Subcutaneous abdominal adipose tissue (tissue), 5 donors: ENCODE data around the gene UBE3C.
A peak's percentile ranks its signal among the peaks of the same experiment; 100 is the strongest.

Experiments
- H3K27ac ChIP-seq: one replicate; pipeline ENCODE4 v1.7.0; 2013; ENCODE audit warnings: low read depth, mild to moderate bottlenecking, inconsistent platforms, low read length, moderate library complexity
- H3K27me3 ChIP-seq, 5 donors: one replicate each; pipeline ENCODE4 v1.7.0; 2013; ENCODE audit warnings: low read length in 5 of 5, inconsistent platforms in 1 of 5; ENCODE audit not compliant: control insufficient read depth in 5 of 5, insufficient read depth in 4 of 5
- H3K36me3 ChIP-seq, 5 donors: one replicate each; pipeline ENCODE4 v1.7.0; 2013; ENCODE audit warnings: low read length in 5 of 5; ENCODE audit not compliant: control insufficient read depth in 5 of 5, insufficient read depth in 5 of 5
- H3K4me1 ChIP-seq, 5 donors: one replicate each; pipeline ENCODE4 v1.7.0; 2013; ENCODE audit warnings: low read length in 5 of 5, mild to moderate bottlenecking in 3 of 5, moderate library complexity in 1 of 5; ENCODE audit not compliant: control insufficient read depth in 5 of 5, insufficient read depth in 5 of 5
- H3K4me3 ChIP-seq, 5 donors: one replicate each; pipeline ENCODE4 v1.7.0; 2013; ENCODE audit warnings: low read length in 5 of 5, low read depth in 1 of 5
- H3K9ac ChIP-seq, 5 donors: one replicate each; pipeline ENCODE4 v1.7.0; 2013; ENCODE audit warnings: low read length in 5 of 5, mild to moderate bottlenecking in 4 of 5, moderate library complexity in 3 of 5
- H3K9me3 ChIP-seq, 5 donors: one replicate each; pipeline ENCODE4 v1.7.0; 2013; ENCODE audit warnings: low read length in 5 of 5; ENCODE audit not compliant: control insufficient read depth in 5 of 5
- donor health status: healthy.
- donor health status: healthy.
- donor health status: healthy.
- donor health status: healthy.
- donor health status: healthy.

The UBE3C gene

DNA sequence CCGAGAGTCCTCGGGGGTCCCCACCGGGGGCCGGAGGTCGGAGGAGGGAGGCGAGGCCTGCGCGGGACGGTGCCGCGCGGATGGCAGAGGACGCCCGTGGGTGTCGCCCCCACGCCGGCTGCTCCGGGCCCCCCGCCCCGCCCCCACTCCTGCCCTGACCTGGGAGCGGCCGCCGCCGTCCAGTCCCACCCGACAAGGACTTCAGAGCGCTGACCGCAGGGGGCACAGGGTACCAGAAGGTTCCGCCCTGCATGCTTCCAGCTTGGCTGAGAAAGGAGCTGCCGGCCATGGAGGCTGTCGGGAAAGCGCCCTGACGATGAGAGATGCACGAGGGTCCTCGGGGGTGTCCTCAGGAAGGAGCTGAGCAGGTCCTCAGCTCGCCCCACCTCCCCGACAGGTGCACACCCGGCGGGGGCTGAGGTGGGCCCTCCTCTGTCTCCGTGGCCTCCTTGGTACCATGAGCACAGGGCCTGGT lies 141.1 kb downstream of the UBE3C start:
- Histone ChIP-seq H3K36me3 (no peaks in the 10 kb centered on the region), H3K4me3 (peak overlapping the region in 4 of 5 donors; percentile 61 to 70 (median 62)), H3K27me3 (no peaks in the 10 kb centered on the region), H3K4me1 (peaks cover 1 to 32% (median 17%) of the 10 kb centered on the region in 5 donors), H3K27ac (no peak overlapping the region), H3K9ac (peak overlapping the region in 4 of 5 donors; percentile 58 to 85 (median 66)), H3K9me3 (peaks cover 2 to 10% (median 9%) of the 10 kb centered on the region in 5 donors)

DNA sequence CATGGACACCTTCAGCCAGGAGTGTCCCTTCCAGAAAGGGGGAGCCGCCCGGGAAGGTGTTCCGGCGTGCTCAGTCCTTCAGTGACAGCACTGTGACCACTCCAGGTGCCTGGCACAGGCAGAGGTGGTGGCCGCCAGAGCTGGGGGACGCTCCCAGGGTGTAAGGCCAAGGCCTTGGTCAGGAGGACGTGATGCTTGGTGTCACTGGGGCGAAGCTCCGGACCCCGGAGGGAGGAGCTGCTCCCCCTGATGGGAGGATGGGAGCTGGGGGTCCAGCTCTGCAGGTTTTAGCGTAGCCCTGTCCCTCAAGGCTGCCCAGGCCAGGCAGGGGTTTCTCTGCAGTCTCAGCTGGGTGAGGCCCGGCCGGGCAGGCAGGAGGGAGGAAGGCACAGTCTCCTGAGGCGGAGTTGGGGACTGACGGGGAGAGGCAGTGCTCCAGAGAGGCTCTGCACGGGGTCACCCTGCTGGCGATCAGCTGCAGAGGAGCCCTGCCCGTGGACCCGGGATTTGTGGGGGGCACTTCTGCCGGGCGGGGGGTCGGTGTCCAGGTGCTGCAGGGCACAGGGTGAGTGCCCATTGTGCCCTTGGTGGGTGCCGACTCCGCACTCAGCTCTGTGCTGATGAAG lies 141.6 kb downstream of the UBE3C start:
- peak overlapping the region in 4 of 5 donors; percentile 61 to 70 (median 62) for H3K4me3 ChIP-seq
- peaks cover 1 to 32% (median 17%) of the 10 kb centered on the region in 5 donors for H3K4me1 ChIP-seq
- no peaks in the 10 kb centered on the region for H3K27me3 ChIP-seq
- H3K27ac ChIP-seq: no peak overlapping the region
- H3K36me3 ChIP-seq: no peaks in the 10 kb centered on the region
- peak overlapping the region in 2 of 5 donors; percentile 43 to 68 for H3K9ac ChIP-seq
- H3K9me3 ChIP-seq: peaks cover 2 to 14% (median 11%) of the 10 kb centered on the region in 5 donors

DNA sequence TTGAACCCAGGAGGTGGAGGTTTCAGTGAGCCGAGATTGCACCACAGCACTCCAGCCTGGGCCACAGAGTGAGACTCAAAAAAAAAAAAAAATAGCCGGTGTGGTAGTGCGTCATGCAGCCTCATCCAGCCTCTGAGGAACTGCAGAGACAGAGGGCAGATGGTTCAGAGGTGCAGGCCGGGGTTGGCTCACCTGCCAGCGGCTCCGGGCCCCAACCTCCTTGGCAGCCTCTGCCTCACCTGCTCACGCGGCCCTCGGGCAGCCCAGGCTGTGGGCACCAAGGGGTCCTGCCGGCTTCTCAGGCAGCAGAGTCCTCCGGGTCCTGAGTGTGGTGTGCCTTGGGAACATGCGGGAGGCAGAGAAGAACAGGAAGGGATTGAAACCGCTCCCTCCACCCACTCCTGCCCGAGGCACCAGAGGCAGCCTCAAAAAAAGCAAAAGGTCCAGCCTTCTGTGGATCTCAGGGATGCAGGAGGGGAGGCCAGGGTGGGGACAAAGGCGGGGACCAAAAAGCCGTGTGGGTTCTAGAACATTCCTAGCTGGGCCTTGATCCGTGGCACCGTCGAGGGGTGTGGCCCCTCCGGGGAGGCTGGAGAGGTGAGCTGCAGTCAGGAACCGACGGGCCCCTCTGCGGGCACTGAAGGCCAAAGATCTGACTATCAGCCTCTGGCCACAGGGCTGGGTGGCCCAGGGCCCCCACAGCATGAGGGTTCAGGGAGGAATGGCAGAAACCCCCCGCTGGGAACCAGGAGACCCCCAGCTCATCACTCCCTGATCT lies 142.7 kb downstream of the UBE3C start:
- peaks cover 1 to 30% (median 17%) of the 10 kb centered on the region in 5 donors for H3K4me1 ChIP-seq
- no peaks in the 10 kb centered on the region for H3K27me3 ChIP-seq
- H3K9ac ChIP-seq: no peak overlapping the region
- H3K27ac ChIP-seq: no peak overlapping the region
- H3K9me3 ChIP-seq: peaks cover 2 to 14% (median 11%) of the 10 kb centered on the region in 5 donors
- no peak overlapping the region for H3K4me3 ChIP-seq
- no peaks in the 10 kb centered on the region for H3K36me3 ChIP-seq

DNA sequence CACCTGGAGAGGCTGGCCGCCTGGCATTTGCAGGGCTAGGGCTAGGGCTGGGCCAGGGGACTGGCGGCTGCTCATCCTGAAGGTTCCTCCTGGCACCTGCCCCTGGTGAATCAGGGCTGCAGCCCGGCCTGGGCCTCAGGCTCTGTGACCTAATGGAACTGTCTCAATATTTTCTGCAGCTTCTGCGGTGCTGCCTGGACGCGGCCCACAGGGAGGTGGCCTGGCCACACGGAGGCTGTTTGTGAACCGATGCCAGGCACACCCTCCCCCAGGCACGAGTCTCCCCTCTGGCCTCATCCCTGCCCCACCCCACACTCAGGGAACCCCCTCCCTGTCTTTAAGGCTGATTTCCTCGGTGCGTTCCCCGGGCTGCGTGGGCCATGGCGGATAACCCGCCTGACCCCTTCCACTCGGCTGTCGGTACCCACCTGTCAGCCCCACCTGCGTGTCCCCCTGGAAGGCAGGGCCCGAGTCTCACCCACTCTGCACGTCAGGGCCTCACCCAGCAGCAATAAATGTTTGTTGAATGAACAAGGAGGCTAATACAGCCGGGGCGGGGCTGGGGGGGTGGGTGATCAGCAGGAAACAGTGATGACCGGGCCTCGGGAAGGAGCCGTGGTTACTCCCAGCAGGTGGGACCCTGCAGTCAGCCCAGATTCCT lies 143.5 kb downstream of the UBE3C start:
- no peak overlapping the region for H3K4me3 ChIP-seq
- no peaks in the 10 kb centered on the region for H3K36me3 ChIP-seq
- no peak overlapping the region for H3K27ac ChIP-seq
- no peak overlapping the region for H3K9ac ChIP-seq
- peaks cover 1 to 21% (median 17%) of the 10 kb centered on the region in 5 donors for H3K4me1 ChIP-seq
- H3K27me3 ChIP-seq: peaks cover 0 to under 1% (median 0%) of the 10 kb centered on the region in 5 donors
- H3K9me3 ChIP-seq: peaks cover 2 to 14% (median 11%) of the 10 kb centered on the region in 5 donors

DNA sequence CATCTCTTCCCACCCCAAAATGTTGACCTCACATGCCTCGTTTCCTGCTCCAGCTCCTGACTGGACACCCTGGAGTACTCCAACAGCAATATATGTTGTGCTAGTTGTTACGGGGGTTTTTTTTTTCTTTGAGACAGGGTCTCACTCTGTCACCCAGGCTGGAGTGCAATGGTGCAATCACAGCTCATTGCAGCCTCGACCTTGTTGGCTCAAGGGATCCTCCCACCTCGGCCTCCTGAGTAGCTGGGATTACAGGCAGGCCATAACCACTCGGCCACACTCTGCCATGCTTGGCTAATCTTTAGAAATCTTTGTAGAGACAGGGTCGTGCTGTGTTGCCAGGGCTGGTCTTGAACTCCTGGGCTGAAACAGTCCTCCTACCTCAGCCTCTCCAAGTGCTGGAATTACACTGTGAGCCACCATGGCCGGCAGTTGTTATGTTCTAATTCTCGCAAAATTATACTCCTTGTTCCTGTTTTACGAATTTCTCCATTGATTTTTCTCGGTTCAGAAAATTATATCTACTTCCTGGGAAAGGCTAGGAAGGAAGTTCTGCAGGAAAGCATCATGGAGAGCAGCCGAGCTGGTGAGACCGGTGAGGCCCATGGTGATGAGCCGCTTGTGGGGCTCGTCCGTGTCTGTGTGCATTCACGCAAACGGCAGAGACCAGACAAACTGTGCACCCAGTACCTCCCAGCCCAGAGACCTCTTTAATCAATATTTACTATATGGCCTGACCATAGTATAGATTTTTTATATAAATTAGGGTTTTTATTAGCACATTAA lies 145.7 kb downstream of the UBE3C start:
- peaks cover 0 to 11% (median 9%) of the 10 kb centered on the region in 5 donors for H3K4me1 ChIP-seq
- no peak overlapping the region for H3K9ac ChIP-seq
- no peak overlapping the region for H3K4me3 ChIP-seq
- H3K27ac ChIP-seq: no peak overlapping the region
- H3K27me3 ChIP-seq: peaks cover 0 to 8% (median 3%) of the 10 kb centered on the region in 5 donors
- peaks cover 2 to 14% (median 11%) of the 10 kb centered on the region in 5 donors for H3K9me3 ChIP-seq
- H3K36me3 ChIP-seq: no peaks in the 10 kb centered on the region

DNA sequence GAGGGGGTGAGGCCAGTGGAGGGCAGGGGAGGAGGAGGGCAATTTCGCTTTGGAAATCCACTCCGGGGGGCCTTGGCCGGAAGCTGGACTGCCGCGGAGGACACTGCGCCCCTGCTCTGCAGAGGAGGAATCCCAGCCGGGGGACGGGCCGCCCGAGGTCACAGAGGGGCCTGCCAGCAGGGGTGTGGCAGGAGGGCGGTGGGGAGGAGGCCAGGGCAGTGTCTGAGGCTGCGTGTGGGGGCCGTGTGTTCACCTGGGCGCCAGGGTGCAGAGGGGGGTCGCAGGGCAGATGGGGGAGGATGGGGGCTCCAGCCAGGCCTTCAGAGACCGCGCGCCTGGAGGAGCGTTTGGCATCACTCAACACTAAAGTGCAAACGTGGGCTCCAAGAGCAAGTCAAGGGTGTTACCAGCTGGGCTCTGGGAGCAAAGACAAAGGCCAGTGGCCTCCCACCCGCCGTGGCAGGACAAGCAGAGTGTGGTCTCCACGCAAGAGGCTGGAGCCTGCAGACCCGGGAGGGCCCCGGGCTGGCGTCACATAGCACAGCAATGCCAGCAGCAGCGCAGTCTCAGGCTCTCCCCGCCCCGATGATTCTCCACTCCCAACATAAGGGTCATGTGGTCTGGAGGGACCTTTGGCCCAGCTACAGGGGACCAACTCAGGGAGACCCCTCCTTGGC lies 152.8 kb downstream of the UBE3C start:
- H3K27ac ChIP-seq: no peak overlapping the region
- no peaks in the 10 kb centered on the region for H3K36me3 ChIP-seq
- H3K9me3 ChIP-seq: no peaks in the 10 kb centered on the region
- peaks cover 0 to 10% (median 5%) of the 10 kb centered on the region in 5 donors for H3K27me3 ChIP-seq
- H3K4me1 ChIP-seq: no peaks in the 10 kb centered on the region
- no peak overlapping the region for H3K9ac ChIP-seq
- H3K4me3 ChIP-seq: no peak overlapping the region

DNA sequence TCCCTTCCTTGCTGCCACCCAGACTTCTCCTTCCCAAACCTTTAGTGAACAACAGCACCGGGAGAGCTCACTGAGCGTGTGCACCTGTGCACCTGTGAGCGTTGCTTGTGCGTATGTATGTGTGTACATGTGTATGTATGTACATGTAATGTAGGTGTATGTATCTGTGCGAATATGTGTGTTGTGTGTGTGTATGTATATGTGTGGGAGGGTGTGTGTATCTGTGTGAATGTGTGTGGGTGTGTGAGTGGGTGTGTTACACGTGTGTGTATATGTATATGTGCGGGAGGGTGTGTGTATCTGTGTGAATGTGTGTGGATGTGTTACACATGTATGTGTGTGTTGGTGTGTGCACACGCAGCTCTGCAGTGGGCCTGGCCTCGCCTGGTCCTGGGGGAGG lies 153.5 kb downstream of the UBE3C start:
- no peaks in the 10 kb centered on the region for H3K4me1 ChIP-seq
- no peaks in the 10 kb centered on the region for H3K9me3 ChIP-seq
- no peak overlapping the region for H3K27ac ChIP-seq
- H3K36me3 ChIP-seq: no peaks in the 10 kb centered on the region
- no peak overlapping the region for H3K9ac ChIP-seq
- no peak overlapping the region for H3K4me3 ChIP-seq
- peaks cover 0 to 12% (median 5%) of the 10 kb centered on the region in 5 donors for H3K27me3 ChIP-seq

DNA sequence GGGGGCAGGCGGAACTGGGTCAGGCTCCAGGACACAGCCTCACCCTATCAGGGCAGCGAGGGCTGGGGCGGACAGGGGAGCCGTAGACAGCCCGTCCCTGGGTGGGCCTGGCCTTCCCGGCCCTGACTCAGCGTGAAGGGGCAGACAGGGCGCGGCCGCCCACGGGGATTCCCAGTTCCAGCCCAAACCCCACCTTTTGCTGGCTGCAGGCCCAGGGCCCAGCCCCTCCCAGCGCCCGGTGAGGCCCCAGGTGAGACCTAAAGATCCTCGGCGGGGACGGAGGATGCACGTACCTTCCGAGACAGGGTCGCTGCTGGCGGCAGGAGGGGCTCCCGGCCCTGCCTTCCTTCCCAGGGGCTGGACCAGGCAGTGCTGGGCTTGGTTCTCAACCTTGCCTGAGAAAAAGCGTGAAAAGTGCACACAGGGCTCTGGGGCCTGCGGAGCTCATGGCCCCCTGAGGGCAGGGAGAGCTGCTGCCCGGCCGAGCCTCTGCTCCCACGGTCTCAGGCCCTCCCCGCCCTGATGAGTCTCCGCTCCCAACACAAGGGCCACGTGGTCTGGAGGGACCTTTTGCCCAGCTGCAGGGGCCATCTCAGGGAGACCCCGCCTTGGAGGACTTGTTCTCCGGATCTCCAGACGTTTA lies 154.2 kb downstream of the UBE3C start:
- Histone ChIP-seq H3K9ac (no peak overlapping the region), H3K27ac (no peak overlapping the region), H3K4me3 (no peak overlapping the region), H3K9me3 (no peaks in the 10 kb centered on the region), H3K4me1 (no peaks in the 10 kb centered on the region), H3K27me3 (peaks cover 0 to 9% (median 5%) of the 10 kb centered on the region in 5 donors), H3K36me3 (no peaks in the 10 kb centered on the region)

DNA sequence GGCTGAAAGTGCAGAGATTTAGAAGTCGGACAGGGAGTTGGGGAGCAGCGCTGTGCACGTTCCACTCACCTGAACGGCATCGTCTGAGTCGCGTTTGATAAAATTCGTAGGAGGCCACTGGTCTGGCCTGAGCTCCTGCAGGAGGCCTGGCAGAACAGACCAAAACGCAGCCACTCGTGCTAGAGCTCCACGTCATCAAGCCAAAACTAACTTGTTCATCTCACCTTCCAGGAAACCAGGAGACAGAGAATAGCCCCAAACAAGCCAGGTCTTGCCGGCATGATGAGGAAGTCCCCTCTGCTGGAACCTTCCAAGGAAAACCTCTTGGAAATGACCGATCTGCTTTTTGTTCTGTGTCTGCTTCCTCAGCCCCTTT lies 154.7 kb downstream of the UBE3C start:
- Histone ChIP-seq H3K27me3 (peaks cover 0 to 9% (median 5%) of the 10 kb centered on the region in 5 donors), H3K9ac (no peak overlapping the region), H3K27ac (no peak overlapping the region), H3K36me3 (no peaks in the 10 kb centered on the region), H3K4me1 (peaks cover 0 to under 1% (median 0%) of the 10 kb centered on the region in 5 donors), H3K9me3 (no peaks in the 10 kb centered on the region), H3K4me3 (no peak overlapping the region)
